SK-N-MC (cell line): ENCODE measurements around the gene ZNF506.
"Not testable (repeated sequence)": the region's sequence is repeated elsewhere in the genome, so short reads cannot be mapped to it uniquely, and the experiment has no call there.

Experiments
- DNase-seq: peaks from one replicate; pipeline ENCODE4 v3.0.0-alpha.2; 2011; ENCODE audit warnings: low read depth, low spot score
- H3K27ac ChIP-seq: fragments of 200-600 bp; sonication (generic); 2 replicates; pipeline ENCODE4 v1.5.1; 2016; ENCODE audit warnings: mixed run types
- H3K36me3 ChIP-seq: fragments of 200-600 bp; sonication (generic); 2 replicates; pipeline ENCODE4 v1.6.1; 2017; ENCODE audit warnings: antibody characterized with exemption, low read length, mixed read lengths; ENCODE audit not compliant: insufficient read depth
- H3K4me3 ChIP-seq: fragments of 200-600 bp; sonication (generic); 2 replicates; pipeline ENCODE4 v1.5.1; 2016
- H3K9ac ChIP-seq: fragments of 200-600 bp; sonication (generic); 2 replicates; pipeline ENCODE4 v1.8.0; 2017; ENCODE audit warnings: mixed run types, mixed read lengths; ENCODE audit not compliant: insufficient read length
- H3K9me3 ChIP-seq: fragments of 200-600 bp; sonication (generic); 2 replicates; pipeline ENCODE4 v1.6.1; 2017; ENCODE audit warnings: low read depth, mild to moderate bottlenecking, antibody characterized with exemption, low read length, moderate library complexity, mixed read lengths
- EZH2 ChIP-seq: fragments of 200-600 bp; sonication (generic); IDR thresholded peaks from one replicate; pipeline ENCODE4 v1.6.1; 2017; ENCODE audit warnings: antibody characterized with exemption
- FOXP2 ChIP-seq: optimal IDR thresholded peaks from 2 replicates; pipeline ENCODE3; 2011; ENCODE audit warnings: mild to moderate bottlenecking, moderate library complexity; ENCODE audit not compliant: insufficient read depth; ENCODE audit errors: extremely low read length, control extremely low read depth
- POLR2AphosphoS5 ChIP-seq: IDR thresholded peaks from 2 replicates; pipeline ENCODE4 v1.6.1; 2012; ENCODE audit warnings: mild to moderate bottlenecking, low read depth, low read length, borderline replicate concordance

ZNF506 gene

GRCh38 chr19:19805480-19805879, 16.1 kb downstream of the ZNF506 start:
- Histone ChIP-seq H3K27ac (no peak overlapping the region), H3K9ac (no peak overlapping the region), H3K36me3 (peaks cover 20% of the 10 kb centered on the region; the same call in 1 of the 2 replicates), H3K4me3 (no peak overlapping the region), H3K9me3 (no peaks in the 10 kb centered on the region; the same call in 1 of the 2 replicates)
- TF ChIP-seq EZH2 = no peak
- no peak for TF ChIP-seq FOXP2
- TF ChIP-seq POLR2AphosphoS5 = no peak
- DNase-seq = no peak

- TF ChIP-seq POLR2AphosphoS5 = no peak
- no peak for TF ChIP-seq EZH2
- no peak for TF ChIP-seq FOXP2
- Histone ChIP-seq H3K9ac (no peak overlapping the region), H3K4me3 (no peak overlapping the region), H3K36me3 (peaks cover 62% of the 10 kb centered on the region), H3K9me3 (0 out of 2 replicates have a peak, but pooled peaks cover 3% of the 10 kb centered on the region), H3K27ac (no peak overlapping the region)
- no peak for DNase-seq
These were observed 33.5 kb downstream of the ZNF506 start for GRCh38 chr19:19788015-19788414.

DNA sequence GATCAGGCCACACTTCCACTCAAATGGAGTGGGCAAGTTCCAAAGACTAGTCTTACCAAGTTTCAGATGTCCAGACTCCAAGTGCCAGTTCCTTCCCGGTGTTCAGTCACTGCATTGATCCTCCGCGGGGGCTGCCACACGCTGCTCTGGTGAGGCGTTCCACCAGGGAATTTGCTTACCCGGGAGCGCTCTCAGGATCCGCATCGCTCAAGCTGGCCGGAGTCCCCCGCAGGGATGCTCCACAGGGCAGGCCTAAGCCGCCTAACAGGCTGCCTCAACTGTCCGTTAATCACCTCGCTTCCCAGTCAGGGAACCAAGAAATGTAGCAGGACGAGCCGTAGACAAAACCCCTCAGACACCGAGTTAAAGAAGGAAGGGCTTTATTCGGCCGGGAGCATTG, 36.1 kb downstream of the ZNF506 start:
- not testable (repeated sequence) for H3K4me3 ChIP-seq, H3K27ac ChIP-seq, H3K9me3 ChIP-seq, H3K9ac ChIP-seq, DNase-seq
- peaks cover 48% of the 10 kb centered on the region for H3K36me3 ChIP-seq

GRCh38 chr19:19782783-19783182, 38.8 kb downstream of the ZNF506 start:
- Histone ChIP-seq H3K36me3 (peaks cover 42% of the 10 kb centered on the region), H3K9ac (no peak overlapping the region), H3K9me3 (no peaks in the 10 kb centered on the region; the same call in 1 of the 2 replicates), H3K4me3 (no peak overlapping the region), H3K27ac (no peak overlapping the region)
- TF ChIP-seq FOXP2 = no peak
- no peak for TF ChIP-seq EZH2
- TF ChIP-seq POLR2AphosphoS5 = no peak
- no peak for DNase-seq

DNA sequence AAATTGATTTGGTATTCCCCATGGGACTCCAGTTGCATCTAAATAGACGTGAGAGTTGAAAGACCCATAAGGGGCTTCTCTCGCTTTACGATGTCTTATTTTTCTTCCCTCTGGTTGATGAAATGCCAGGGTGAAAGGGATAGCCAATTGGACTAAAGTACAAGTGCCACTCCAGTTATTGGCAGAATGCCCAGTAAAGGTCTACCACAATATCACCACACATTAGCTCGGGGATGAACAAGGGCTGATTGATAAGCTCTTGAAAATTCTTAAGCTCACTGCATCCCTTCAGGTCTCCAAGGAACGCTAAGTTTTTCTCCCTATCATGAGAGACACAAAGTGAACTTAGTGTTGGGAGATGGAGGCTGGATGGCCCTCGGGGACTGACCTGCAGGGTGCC, 39.8 kb downstream of the ZNF506 start:
- not testable (repeated sequence) for H3K4me3 ChIP-seq, DNase-seq, H3K9ac ChIP-seq, H3K27ac ChIP-seq, H3K9me3 ChIP-seq
- peaks cover 33% of the 10 kb centered on the region for H3K36me3 ChIP-seq

GRCh38 chr19:19778666-19779065, 42.9 kb downstream of the ZNF506 start:
- H3K9me3 ChIP-seq = no peaks in the 10 kb centered on the region; the same call in 1 of the 2 replicates
- no peak overlapping the region for H3K27ac ChIP-seq
- DNase-seq = no peak
- no peak overlapping the region for H3K9ac ChIP-seq
- H3K4me3 ChIP-seq = no peak overlapping the region
- no peak for TF ChIP-seq POLR2AphosphoS5
- no peak for TF ChIP-seq FOXP2
- no peak for TF ChIP-seq EZH2
- peaks cover 26% of the 10 kb centered on the region for H3K36me3 ChIP-seq

GRCh38 chr19:19777692-19778091, 43.9 kb downstream of the ZNF506 start:
- Histone ChIP-seq H3K36me3 (peaks cover 26% of the 10 kb centered on the region), H3K9me3 (no peaks in the 10 kb centered on the region; the same call in 1 of the 2 replicates), H3K9ac (no peak overlapping the region), H3K4me3 (peak overlapping the region; percentile 96), H3K27ac (no peak overlapping the region)
- TF ChIP-seq EZH2 (no peak), FOXP2 (no peak), POLR2AphosphoS5 (no peak)
- DNase-seq = no peak

DNA sequence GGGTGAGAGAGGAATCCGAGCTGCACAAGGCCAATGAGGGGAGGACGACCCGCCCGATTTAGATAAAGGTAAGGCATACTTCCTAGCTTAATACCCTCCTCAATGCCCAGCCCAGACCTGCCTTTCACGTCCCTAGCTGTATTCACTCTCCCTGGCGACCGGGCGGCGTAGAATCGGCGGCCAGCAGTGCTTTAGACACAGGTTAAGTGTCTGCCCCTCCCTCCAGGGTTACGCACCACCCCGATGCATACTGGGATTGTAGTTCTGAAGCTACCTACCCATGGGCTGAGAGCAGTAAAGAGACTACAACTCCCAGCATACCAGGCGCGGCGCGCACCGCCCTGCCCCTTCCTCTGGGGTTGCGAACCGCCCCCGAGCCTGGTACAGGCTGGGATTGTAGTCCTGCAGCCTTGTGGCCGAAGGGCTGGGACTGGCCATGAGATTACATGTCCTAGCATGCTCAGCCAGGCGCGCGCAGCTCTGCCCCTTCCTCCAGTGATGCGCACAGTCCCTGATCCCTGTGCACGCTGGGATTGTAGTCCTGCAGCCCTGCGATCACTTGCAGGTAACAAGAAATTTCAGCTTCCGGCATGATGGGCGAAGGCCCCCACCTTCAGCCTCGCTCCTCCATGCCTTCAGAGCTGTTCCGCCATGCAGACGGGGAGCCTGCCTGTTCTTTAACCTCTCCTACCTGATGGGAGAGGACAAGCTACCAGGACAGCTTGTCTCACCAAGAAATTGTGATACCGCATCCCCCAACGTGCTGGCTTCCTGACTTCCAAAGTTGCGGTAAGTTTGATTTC, 45.1 kb downstream of the ZNF506 start:
- Histone ChIP-seq H3K27ac (no peak overlapping the region), H3K9ac (peak overlapping the region; percentile 76), H3K9me3 (no peaks in the 10 kb centered on the region; the same call in 1 of the 2 replicates), H3K4me3 (peak overlapping the region; percentile 96), H3K36me3 (peaks cover 26% of the 10 kb centered on the region)
- peak; percentile 65 for DNase-seq
- TF ChIP-seq FOXP2 (no peak), EZH2 (no peak), POLR2AphosphoS5 (peak; percentile 79)

GRCh38 chr19:19775891-19776205, 45.7 kb downstream of the ZNF506 start:
- peak overlapping the region; percentile 96 for H3K4me3 ChIP-seq
- TF ChIP-seq POLR2AphosphoS5 = no peak
- TF ChIP-seq FOXP2 = no peak
- no peak for TF ChIP-seq EZH2
- H3K9ac ChIP-seq = peak overlapping the region; percentile 76
- H3K27ac ChIP-seq = no peak overlapping the region
- no peaks in the 10 kb centered on the region; the same call in 1 of the 2 replicates for H3K9me3 ChIP-seq
- peaks cover 22% of the 10 kb centered on the region for H3K36me3 ChIP-seq
- DNase-seq = no peak
